HG03432 (cell line): ENCODE data around the gene PNLDC1.
"Not testable (repeated sequence)": the region's sequence is repeated elsewhere in the genome, so short reads cannot be mapped to it uniquely, and the experiment has no call there.

ENCODE experiments used
- ATAC-seq: cut with Tn5 transposase; IDR thresholded peaks from one replicate; pipeline ENCODE4 v1.9.1; 2021; ENCODE audit warnings: mild to moderate bottlenecking, moderate library complexity; ENCODE audit not compliant: unreplicated experiment

The PNLDC1 gene

DNA sequence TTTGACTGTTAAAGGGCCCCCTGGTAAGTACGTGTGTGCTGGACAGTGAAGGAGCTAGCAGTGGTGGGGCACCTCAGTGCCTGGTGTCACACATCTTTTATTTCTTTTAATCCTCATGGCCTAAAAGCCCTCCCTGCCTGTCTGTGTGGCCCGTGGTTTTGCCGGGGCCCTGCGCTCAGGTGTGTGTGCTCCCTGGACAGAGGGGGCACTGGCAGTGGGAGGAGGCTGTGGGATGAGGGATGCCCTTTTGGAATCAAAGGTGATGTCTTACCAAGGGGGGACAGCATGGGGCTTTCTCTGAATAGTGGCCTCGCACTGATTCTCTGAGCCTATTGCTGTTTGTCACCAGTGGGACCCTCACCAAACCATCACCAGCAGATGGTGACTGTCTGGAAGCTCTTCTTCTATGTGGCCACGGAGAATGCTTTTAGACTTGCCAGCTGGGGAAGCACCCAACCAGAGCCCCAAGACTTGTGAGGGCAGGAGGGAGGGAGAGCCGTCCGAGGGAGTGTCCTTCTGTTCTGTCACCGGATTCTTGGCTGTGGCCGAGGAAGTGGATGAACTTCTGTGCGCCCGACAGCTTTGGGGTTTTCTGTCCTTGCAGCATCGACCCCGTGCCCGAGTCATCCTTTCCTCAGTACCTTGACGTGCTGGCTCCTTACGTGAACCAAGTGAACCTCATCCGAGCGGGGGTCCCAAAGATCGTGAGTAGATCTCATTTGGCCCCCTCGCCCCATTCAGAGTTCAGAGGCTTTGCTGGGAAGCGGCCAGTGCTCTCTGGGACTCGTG lies 18.1 kb downstream of the PNLDC1 start:
- no peak for ATAC-seq

GRCh38 chr6:159819098-159819497 lies 19.0 kb downstream of the PNLDC1 start:
- ATAC-seq: no peak

DNA sequence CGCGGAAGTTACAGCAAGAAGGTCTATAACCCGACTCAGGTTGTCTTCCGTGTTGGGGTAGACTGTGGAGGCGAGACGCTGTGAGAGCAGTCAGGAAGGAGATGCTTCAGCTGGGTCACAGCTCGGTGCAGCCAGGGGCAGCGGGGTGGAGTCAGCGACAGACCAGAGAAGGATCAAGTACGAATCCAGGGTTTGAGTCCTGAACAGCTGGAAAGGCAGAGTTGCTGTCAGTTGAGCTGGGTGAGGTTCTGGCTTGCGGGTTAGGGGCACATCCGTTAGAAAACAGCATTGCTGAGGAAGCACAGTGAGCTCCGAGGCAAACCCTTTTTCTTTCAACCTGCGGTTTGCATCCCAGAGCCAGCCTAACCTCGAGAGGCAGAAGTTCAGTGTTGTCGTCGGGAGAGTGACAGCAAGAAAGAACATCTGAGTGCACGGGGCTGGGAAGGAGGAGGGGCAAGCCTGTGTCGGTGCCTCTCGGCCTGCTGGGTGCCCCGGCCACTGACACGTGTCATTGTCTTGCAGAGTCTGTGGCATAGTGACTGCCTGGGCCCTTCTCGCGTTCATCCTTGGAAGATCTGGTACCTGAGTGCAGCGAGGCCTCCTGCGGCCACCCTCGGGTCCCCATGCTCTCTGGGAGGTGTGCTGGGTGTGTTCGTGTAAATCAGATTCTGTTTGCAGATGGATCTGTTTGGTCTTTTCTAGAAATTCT lies 20.0 kb downstream of the PNLDC1 start:
- peak; percentile 71 for ATAC-seq

GRCh38 chr6:159821122-159821521 lies 21.0 kb downstream of the PNLDC1 start:
- no peak for ATAC-seq

GRCh38 chr6:159821726-159822125 lies 21.6 kb downstream of the PNLDC1 start:
- no peak for ATAC-seq

DNA sequence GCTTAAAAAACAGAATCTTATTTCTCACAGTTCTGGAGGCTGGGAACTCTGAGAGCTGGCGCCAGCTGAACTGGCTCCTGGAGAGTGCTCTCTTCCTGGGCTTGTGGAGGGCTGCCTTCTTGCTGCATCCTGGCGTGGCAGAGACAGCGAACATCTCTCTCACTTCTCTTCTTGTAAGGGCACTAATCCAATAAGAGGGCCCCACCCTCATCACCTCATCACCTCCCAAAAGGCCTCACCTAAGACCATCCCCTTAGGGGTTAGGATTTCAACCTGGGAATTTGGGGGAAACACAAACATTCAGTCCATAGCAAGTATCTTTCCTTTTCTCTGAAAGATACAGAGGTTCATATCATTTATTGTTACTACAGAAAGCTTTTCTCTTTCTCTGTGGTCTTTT lies 23.9 kb downstream of the PNLDC1 start:
- ATAC-seq: no peak

DNA sequence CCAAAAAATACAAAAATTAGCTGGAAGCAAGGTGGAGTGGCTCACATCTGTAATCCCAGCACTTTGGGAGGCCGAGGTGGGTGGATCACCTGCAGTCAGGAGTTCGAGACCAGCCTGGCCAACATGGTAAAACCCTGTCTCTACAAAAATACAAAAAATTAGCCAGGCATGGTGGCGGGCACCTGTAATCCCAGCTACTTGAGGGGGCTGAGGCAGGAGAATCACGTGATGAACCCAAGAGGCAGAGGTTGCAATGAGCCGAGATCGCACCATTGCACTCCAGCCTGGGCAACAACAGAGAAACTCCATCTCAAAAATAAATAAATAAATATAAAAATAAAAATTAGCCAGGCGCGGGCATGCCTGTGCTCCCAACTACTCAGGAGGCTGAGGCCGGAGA lies 24.6 kb downstream of the PNLDC1 start:
- not testable (repeated sequence) for ATAC-seq

- no peak for ATAC-seq
Measured at GRCh38 chr6:159826004-159826403, 25.9 kb downstream of the PNLDC1 start.

- no peak for ATAC-seq
Measured at GRCh38 chr6:159826968-159827647, 27.0 kb downstream of the PNLDC1 start.

- ATAC-seq: no peak
Measured at GRCh38 chr6:159828074-159828473, 28.0 kb downstream of the PNLDC1 start.

GRCh38 chr6:159829526-159829925 lies 29.4 kb downstream of the PNLDC1 start:
- ATAC-seq: peak; percentile 63

GRCh38 chr6:159830501-159831372 lies 30.7 kb downstream of the PNLDC1 start:
- no peak for ATAC-seq

DNA sequence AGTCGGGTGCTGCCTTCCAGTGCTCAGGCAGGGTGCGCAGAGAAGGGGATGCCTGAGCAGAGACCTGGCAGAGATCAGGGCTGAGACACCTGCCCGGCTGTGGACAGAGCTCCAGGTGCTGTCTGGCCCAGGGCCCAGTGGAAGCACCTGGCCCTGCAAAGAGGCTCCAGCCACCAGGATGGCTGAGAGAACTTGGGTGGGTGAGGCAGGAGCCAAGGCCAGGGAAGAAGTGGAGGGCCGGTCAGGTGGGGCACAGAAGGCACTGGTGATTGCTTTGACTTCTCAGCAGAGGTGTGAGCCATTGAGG lies 31.2 kb downstream of the PNLDC1 start:
- no peak for ATAC-seq

GRCh38 chr6:159832946-159833345 lies 32.9 kb downstream of the PNLDC1 start:
- no peak for ATAC-seq

DNA sequence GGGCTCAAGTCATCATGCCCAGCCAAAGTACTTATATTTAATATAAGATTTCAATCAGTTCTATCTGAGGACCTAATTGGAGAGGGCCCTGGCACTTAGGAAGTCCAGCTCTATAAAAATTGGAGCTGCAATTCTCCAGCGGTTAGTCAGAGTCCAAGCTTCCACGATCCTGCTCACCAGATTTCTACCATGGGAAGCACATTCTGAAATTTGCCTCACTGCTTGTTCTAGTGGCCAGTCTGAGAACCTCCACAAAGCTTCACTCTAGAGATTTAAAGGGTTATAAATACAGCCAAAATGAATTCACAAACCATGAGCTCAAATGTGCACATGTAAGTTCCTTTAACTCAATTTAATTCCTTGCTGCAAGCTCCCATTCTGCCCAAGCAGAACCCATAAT lies 33.5 kb downstream of the PNLDC1 start:
- ATAC-seq: no peak

- no peak for ATAC-seq
Measured at GRCh38 chr6:159833997-159834603, 34.0 kb downstream of the PNLDC1 start.

- ATAC-seq: no peak
Measured at GRCh38 chr6:159836718-159837490, 36.8 kb downstream of the PNLDC1 start.

- no peak for ATAC-seq
Measured at GRCh38 chr6:159837511-159837910, 37.4 kb downstream of the PNLDC1 start.

DNA sequence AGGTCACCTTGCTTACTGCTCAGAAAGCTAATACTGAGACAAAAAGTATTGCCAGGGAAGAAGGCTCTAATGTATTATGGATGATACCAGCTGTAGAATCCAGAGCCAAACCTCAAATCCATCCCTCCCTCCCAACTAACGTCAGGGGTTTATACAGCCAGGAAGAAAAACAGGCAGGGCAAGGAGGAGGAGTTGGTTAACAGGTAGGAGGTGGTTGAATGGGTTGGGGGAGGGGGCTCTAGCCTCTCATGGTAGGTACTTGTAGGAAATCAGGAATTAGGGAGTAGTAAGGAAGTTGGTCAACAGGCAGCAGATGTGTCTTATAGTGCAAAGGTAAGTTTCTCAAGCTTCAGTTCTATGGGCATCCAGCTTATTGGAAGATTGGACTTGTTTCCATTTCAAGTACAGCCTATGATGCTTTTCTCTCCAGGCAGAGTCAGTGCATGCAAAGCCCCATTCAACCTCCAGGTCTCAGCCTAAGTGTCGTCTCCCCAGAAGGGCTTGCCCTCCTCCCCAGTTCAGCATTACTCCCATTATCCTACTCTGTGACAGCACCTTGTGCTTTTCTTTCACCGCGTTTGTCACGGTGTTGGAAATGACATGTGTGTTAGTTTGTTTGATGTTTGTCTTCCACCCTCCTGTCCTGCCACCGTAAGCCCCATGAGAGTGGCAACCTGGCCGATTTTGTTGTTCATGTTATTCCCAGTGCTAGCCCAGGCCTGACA lies 38.1 kb downstream of the PNLDC1 start:
- ATAC-seq: no peak
